Activated CD4-positive, alpha-beta T cell treated with anti-CD3 and anti-CD28 coated beads for 1 hour (primary cell): Measurements from ENCODE around the gene TST.

Experiments
- DNase-seq: peaks from one replicate; pipeline ENCODE4 v3.0.0-alpha.2; 2020

TST gene

GRCh38 chr22:37030560-37031281 is 11.5 kb upstream of the TST start:
- DNase-seq, result no peak

- no peak for DNase-seq
Observed at GRCh38 chr22:37028692-37029674, 9.7 kb upstream of the TST start.

DNA sequence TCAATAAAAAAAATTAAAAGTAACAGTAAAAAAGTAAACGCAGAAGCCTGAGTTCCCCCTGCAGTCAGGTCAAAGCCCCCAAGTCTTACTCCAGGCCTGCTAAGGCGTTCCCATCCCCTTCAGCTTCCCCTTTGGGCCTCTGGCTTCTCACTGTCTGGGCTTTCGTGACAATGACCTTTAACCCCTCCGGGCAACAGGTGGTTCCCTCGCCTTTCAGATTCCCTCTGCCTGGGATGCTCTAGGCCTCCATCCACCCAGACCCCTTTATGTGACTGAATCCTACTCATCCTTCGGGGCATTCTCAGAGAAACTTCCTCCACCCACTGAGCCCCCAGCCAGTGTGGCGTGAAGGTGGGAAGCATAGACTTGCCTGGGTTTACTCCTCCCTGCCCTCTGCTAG is 8.3 kb upstream of the TST start:
- DNase-seq, result no peak

DNA sequence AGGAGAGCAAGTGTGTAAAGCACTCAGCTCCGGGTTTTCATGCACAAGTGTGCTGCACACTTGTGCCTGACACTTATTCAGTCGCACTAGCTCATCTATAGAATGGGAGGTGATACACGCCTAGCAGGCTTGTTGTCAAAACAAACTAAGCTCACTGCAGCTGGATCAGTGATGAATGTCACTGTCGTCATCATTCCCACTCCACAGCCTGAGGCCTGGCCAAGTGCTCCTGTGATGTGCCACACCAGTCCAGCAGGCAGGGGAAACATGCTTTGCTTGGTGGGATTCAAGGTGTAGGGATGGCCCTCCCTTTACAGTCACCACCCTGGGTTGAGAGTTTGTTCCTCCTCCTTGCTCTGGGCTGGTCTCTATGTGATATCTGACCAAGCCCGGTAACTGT is 7.1 kb upstream of the TST start:
- no peak for DNase-seq

DNA sequence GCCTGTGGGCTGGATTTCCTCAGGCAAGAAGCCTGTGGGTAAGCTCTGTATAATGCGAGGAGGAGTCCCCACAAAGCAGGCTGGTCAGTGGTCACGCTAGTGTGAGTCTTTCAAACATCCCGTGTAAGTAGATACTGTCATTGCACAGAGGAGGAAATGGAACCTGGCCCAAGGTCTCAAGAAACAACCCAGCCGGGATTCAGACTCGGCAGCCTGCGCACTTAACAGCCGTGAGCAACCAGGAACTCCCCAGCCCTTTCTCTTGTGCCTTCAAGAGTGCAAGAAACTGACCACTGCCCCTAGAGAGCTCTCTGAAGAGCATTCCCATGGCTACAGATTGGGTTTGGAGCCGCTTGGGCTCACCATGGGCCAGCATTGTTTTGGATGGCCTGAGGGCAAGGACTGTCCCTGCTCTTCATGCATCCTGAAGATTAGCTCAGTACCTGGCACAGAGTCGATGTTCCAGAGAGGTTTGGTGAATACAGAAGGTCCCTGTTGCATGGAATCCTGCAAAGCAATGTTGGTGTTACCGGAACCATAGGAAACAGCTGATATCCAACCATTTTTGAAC is 6.3 kb upstream of the TST start:
- DNase-seq, result no peak

- no peak for DNase-seq
Observed at GRCh38 chr22:37024339-37025157, 5.3 kb upstream of the TST start.

DNA sequence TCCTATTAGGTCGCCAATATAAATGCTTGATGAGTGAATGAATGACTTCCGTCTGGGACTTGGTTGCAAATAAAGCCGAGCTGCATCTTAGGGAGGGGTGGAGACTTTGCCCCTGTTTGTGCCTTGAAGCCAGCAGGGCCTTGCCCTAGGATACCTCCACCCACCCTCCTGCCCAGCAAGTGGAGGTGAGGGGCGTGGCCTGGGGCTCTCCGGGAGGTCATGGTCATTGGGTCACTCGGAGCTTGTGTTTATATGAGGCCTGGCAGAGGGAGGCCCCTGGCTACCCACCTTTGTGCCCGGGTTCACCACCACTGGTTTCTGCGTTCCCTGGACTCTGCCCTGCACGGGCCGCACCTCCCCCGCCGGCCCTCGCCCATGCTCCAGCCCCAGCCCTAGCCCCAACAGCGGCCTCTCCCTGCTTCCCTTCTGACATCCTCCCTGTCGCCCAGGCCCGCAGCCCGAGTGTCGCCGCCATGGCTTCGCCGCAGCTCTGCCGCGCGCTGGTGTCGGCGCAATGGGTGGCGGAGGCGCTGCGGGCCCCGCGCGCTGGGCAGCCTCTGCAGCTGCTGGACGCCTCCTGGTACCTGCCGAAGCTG is 4.6 kb upstream of the TST start:
- no peak for DNase-seq

- DNase-seq, result no peak
Observed at GRCh38 chr22:37022483-37023337, 3.5 kb upstream of the TST start.

DNA sequence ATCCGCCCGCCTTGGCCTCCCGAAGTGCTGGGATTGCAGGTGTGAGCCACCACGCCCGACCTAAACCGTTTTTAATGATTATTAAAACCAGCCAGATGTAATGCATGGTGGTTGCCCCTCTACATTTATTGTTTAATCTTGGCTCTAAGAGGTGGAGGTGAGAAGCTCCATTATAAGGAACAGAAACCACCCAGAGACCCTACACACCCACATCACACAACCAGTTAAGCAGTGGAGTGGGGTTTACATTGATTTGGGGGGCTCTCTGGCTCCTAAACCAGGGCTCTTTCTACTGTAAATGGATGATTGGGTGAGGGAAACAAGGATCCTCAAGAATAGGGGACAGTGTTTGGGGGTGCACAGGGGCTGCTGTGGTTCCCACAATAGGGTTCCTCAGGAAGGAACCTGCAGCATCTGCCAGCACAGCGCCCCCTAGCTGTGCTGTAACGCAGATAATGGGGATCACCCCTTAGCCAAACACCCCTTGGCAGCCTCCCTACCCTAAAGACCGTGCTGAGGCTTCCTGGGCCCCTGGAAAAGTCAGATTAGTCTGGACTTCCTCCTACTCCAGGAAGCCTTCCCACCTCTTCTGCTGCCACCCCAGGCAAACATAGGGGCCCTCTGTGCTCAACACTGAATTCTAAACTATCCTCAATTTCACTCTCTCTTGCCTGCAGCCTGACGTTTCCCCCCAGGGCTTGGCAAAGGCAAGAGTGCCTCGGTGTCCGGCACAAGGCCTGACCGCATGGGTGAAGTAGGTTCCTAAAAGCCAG is 2.6 kb upstream of the TST start:
- peak; percentile 30 for DNase-seq

DNA sequence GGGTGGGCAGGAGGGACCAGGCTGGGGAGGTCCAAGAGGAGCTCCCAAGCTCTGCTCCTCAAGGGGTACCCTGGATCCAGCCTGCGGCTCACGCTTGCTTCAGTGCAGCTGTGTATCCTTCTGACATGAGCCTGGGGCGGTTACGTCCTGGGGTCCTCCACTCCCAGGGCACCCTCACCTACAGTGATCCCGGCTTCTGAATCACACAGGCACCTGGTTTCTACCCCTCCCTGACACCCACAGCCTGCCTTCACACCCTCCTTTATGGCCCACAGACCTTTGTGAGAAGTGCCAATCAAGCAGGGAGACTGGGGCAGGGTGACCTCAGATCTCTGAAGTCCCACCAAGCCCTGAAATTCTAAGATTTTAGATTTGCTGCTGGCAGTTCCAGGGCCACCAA is 1.8 kb upstream of the TST start:
- DNase-seq, result no peak

- no peak for DNase-seq
Observed at GRCh38 chr22:37020192-37020479, 889 bp upstream of the TST start.

DNA sequence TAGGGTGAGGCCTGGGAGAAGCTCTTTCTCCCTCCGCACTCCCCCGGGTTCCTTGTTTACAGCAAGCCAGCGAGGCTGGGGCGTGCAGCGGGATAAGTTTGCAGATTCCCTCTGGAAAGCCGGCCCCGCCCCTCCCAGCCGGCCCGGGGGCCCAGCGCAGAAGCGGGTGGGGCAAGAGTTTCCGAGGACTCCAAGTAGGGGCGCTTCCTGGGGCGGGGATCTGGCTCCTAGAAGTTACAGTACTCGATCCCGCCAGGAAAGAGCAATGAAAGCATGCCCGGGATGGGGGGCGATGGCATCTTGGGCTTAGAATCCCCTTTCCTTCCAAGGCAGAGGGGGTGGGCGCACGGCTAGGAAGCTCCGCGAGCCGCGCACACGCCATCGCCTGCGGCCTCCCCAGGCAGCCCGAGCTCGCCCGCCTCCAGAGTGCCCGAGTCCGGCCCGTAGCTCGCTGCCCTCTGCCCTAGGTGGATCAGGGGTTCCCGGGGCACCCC is 385 bp downstream of the TST start:
- no peak for DNase-seq

DNA sequence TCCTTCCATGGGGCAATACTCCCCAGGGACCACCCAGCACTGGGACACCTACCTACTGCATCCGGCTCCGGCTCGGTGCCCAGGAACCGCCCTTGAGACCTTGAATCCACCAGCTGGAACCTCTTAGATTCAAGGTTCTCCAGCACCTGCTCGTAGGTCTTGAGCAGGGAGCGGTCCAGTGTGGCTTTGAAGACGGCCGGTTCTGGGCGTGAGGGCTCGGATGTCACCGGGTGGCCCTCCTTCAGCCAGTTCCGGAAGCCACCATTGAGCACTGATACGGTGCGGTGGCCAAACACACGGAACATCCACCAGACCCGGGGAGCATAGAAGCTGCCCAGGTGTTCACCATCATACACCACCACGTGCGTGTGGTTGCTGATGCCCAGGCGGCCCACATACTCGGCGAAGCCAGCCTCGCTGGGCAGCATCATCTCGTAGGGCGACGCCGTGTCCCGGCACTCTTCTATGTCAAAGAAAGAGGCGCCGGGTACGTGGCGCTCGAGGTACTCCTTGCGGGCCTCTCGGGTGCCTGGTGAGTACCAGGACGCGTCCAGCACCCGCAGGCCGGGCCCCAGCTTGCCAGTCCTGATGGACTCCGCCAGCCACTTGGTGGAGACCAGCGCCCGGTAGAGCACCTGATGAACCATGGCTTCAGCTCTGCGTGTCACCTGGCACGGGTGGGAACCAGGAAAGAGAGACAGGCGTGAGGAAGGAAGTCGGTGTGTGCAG is 997 bp downstream of the TST start:
- DNase-seq, result no peak

DNA sequence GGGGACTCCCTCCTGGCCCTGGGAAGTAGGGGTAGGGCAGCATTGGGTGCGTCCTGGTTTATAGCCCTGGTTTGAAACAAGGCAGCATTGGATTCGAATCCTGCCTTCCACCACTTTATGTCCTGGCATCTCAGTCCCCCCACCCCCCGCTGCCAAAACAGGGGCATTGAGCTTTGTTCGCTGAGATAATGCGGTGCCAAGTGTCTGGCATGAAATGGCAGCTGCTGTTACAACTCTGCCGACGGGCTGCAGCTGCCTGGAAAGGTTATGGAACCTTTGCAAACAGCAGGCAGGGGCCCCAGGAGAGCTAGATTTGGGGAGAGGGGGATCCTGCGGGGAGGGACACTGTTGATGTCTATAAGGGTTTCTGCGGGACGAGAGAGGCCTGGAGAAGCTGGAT is 1.9 kb downstream of the TST start:
- DNase-seq, result no peak

DNA sequence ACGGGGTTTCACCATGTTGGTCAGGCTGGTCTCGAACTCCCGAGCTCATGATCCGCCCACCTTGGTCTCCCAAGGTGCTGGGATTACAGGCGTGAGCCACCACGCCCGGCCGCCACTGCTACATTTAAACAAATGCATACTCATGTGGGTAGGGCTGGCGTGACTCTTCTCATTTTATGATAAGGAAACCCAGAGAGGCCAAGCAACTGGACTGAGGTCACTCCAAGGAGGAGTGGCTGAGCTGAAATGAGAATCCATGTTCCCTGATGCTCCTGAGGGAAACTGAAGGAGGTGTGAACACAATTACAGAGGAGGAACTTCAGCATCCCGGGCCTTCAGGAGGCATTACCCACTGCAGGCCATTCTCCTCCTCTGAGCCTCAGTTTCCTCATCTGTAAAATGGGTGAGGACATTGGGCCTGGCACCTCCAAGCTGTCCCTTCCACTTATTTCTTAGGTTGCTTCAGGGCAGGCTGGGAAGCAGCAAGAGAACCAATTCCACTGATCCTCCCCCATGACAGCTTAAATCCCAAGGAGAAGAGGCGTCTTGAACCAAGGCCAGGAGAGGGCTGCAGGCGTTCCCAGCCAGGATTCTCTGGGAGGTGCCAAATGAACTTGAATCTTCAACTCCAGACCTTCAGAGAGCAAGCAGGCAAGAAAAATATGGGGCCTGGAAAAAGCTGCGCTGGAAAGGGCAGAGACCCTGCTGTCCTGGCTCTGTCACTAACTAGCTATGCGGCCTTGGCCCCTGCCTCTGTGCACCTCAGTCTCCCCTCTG is 2.9 kb downstream of the TST start:
- DNase-seq, result no peak

DNA sequence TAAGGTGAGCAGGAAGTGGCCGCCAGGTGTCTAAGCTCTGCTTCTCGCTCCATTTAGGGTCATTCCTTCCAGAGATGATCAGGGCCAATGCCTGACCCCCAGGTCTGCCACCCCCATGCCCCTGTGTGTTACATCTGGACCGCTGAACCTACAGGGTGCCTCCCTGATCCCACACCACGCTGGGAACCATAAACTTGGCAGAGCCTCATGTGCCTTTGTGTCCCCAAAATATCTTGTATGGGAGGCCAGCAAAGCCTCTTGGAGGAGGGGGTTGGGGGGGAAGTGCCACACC is 3.7 kb downstream of the TST start:
- no peak for DNase-seq

DNA sequence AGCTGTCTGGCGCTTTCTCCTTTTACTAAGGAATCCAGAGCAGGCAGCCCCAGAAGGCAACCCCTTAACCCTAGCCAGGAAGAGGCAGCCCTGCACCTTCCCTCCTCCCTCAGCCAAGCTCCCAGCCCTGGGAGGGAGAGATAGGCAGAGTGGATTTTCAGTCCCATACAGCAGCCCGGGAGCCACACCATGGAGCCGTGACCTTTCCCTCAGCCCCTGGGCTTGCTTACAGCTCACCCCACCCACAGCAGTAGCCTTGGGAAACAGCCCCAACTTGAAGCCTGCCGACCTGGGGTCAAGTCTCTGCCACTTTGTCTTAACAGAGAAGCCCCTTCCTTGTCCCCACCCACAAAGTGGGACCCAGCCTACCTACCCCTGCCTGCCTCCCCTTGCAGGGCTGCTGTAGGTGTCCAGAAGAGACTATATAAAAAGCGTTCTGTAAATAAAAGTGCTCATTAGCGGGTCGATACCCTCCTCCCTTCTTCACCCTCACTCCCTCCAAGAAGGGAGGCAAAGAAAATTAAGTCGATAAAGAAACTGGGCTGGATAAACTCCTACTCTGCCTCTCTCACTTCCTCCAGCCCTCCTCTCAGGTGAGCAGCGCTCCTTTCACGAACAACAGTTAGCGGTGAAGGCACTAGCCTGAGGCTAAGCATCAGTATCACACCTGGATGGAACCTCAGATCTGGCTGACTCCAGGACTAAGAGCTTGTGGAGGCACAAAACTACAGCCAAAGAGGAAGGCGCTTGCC is 4.2 kb downstream of the TST start:
- DNase-seq, result no peak

DNA sequence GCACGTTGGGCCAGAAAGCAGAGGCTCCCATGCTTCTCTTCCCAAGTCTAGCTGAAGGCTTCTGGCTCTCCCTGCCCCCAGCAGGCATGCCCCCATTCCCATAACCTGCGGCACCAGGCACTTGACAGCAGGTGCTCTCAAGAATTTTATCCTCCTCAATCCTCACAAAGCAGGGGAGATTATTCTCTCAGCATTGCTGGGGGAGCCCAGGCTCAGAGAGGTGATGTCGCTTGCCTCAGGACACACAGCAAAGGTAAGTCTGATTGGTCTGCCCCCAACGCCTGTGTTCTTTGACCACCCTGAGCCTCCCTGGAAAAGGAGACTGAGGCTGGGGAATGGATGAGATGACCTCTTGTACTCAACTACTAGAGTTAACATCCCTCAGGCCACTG is 4.8 kb downstream of the TST start:
- no peak for DNase-seq

DNA sequence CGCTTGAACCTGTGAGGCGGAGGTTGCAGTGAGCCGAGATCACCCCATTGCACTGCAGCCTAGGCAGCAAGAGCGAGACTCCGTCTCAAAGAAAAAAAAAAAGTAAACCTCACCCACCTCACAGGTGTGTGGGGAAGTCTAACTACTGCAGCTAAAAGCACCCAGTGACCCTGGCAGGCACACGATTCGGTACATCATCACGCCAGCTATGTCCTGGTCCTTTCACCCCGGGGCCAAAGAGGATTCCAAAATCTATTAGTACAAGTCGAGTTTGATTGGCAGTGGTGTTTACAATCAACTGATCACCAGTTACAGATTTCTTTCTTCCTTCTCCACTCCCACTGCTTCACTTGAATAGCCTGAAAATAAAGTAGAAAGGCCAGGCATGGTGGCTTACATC is 6.3 kb downstream of the TST start:
- DNase-seq, result no peak
